ENCODE results near the gene LRRC8D. TPM values are rescaled to one million over a fixed set of nuclear protein-coding genes. Genes with fewer than 3 reads are reported as not detected.
"Not testable (repeated sequence)": the region's sequence is repeated elsewhere in the genome, so short reads cannot be mapped to it uniquely, and the experiment has no call there.

Gene LRRC8D
- total and polyA plus RNA-seq, 4 donors = 7.1 to 17.4 (median 14.4) TPM

DNA sequence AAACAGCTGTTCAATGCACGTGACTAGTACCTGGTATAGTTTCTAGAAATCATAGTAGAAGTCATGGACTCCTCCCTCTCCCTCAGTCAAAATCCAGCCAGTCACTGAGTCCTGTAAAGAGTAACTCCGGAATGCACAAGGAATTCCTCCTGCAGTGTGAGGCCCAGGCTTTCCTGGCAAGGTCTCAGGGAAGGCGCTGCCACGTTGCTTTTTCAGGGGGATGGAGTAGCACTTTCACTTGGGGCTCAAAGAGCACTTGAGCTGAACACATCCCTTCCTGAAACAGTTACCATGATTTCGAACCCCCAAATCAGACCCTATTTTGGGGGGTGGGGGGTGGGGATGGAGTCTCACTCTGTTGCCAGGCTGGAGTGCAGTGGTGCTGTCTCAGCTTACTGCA is 26.4 kb upstream of the LRRC8D start:
- Histone ChIP-seq H3K27me3 (ENCODE audit: control insufficient read depth in 4 of 4, insufficient read depth in 4 of 4, low read length in 3 of 4) (no peaks in the 10 kb centered on the region), H3K27ac (ENCODE audit: low read depth in 1 of 2, low read length in 2 of 2) (no peak overlapping the region), H3K36me3 (ENCODE audit: control insufficient read depth in 4 of 4, insufficient read depth in 3 of 4, low read depth in 1 of 4, low read length in 3 of 4) (no peaks in the 10 kb centered on the region), H3K4me3 (ENCODE audit: low read depth in 1 of 3, low read length in 3 of 3) (no peak overlapping the region), H3K9ac (ENCODE audit: low read depth in 1 of 2, low read length in 2 of 2) (no peak overlapping the region), H3K4me1 (ENCODE audit: control insufficient read depth in 4 of 4, insufficient read depth in 4 of 4, low read length in 3 of 4) (peaks cover 0 to 9% (median 6%) of the 10 kb centered on the region in 4 donors), H3K9me3 (ENCODE audit: control insufficient read depth in 4 of 4, low read length in 3 of 4) (no peaks in the 10 kb centered on the region)
- TF ChIP-seq SP1 (IDR thresholded peaks at IDR 0.05) (no peak), RAD21 (IDR thresholded peaks at IDR 0.05) (no peak), HNF4G (IDR thresholded peaks at IDR 0.05) (no peak)
- TF ChIP-seq, protein P1, sequence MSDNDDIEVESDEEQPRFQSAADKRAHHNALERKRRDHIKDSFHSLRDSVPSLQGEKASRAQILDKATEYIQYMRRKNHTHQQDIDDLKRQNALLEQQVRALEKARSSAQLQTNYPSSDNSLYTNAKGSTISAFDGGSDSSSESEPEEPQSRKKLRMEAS (IDR thresholded peaks at IDR 0.05) = no peak
- DNase-seq (ENCODE audit: low spot score) = no peak
- WGBS = 75% methylated on average over 5 of the region's 5 CpGs

DNA sequence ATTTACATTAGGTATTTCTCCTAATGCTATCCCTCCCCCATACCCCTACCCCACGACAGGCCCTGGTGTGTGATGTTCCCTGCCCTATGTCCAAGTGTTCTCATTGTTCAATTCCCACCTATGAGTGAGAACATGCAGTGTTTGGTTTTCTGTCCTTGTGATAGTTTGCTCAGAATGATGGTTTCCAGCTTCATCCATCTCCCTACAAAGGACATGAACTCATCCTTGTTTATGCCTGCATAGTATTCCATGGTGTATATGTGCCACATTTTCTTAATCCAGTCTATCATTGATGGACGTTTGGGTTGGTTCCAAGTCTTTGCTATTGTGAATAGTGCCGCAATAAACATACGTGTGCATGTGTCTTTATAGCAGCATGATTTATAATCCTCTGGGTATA is 25.3 kb upstream of the LRRC8D start:
- H3K27ac ChIP-seq (ENCODE audit: low read depth in 1 of 2, low read length in 2 of 2); H3K27me3 ChIP-seq (ENCODE audit: control insufficient read depth in 4 of 4, insufficient read depth in 4 of 4, low read length in 3 of 4); H3K36me3 ChIP-seq (ENCODE audit: control insufficient read depth in 4 of 4, insufficient read depth in 3 of 4, low read depth in 1 of 4, low read length in 3 of 4); DNase-seq (ENCODE audit: low spot score); H3K9ac ChIP-seq (ENCODE audit: low read depth in 1 of 2, low read length in 2 of 2); H3K9me3 ChIP-seq (ENCODE audit: control insufficient read depth in 4 of 4, low read length in 3 of 4); H3K4me3 ChIP-seq (ENCODE audit: low read depth in 1 of 3, low read length in 3 of 3): not testable (repeated sequence)
- 89% methylated on average over 4 of the region's 4 CpGs for WGBS
- H3K4me1 ChIP-seq (ENCODE audit: control insufficient read depth in 4 of 4, insufficient read depth in 4 of 4, low read length in 3 of 4) = peaks cover 0 to 18% (median 6%) of the 10 kb centered on the region in 4 donors

DNA sequence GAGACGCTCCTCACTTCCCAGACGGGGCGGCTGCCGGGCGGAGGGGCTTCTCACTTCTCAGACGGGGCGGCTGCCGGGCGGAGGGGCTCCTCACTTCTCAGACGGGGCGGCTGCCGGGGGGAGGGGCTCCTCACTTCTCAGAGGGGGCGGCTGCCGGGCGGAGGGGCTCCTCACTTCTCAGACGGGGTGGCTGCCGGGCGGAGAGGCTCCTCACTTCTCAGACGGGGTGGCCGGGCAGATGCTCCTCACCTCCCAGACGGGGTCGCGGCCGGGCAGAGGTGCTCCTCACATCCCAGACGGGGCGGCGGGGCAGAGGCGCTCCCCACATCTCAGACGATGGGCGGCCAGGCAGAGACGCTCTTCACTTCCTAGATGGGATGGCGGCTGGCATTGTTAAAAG is 23.0 kb upstream of the LRRC8D start:
- WGBS = 95% methylated on average over 31 of the region's 32 CpGs

DNA sequence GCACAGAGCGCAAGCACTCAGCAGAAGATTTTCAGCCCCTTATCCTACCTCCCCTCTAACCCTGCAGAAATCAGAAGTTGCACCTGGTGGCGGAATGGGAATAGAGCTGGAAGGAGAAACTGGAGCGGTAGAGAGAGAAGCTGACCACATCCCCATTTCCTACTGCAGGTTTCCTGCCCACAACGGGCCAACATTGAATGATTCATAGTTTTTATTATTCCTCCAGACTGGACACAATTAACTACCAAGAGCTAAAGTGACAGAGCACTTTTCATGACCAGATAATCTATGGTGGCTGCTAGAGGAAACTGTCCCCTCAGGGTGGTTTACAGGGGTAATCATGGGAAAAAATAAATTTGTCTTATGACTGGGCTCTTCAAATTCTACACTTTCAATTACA is 21.3 kb upstream of the LRRC8D start:
- TF ChIP-seq, protein P1 (IDR thresholded peaks at IDR 0.05) = no peak
- TF ChIP-seq RAD21 (IDR thresholded peaks at IDR 0.05) (no peak), EGR1 (IDR thresholded peaks at IDR 0.05; ENCODE audit: low read depth in 2 of 2) (no peak), FOXA2 (IDR thresholded peaks at IDR 0.05) (no peak), TAF1 (conservative IDR thresholded peaks at IDR 0.05) (no peak), RXRA (IDR thresholded peaks at IDR 0.05) (no peak)
- TF ChIP-seq, protein P2, sequence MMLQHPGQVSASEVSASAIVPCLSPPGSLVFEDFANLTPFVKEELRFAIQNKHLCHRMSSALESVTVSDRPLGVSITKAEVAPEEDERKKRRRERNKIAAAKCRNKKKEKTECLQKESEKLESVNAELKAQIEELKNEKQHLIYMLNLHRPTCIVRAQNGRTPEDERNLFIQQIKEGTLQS (IDR thresholded peaks at IDR 0.05) = no peak
- TF ChIP-seq, protein P3, sequence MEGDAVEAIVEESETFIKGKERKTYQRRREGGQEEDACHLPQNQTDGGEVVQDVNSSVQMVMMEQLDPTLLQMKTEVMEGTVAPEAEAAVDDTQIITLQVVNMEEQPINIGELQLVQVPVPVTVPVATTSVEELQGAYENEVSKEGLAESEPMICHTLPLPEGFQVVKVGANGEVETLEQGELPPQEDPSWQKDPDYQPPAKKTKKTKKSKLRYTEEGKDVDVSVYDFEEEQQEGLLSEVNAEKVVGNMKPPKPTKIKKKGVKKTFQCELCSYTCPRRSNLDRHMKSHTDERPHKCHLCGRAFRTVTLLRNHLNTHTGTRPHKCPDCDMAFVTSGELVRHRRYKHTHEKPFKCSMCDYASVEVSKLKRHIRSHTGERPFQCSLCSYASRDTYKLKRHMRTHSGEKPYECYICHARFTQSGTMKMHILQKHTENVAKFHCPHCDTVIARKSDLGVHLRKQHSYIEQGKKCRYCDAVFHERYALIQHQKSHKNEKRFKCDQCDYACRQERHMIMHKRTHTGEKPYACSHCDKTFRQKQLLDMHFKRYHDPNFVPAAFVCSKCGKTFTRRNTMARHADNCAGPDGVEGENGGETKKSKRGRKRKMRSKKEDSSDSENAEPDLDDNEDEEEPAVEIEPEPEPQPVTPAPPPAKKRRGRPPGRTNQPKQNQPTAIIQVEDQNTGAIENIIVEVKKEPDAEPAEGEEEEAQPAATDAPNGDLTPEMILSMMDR (IDR thresholded peaks at IDR 0.05; ENCODE audit: low read depth, low read length, missing input control) = no peak
- H3K9me3 ChIP-seq (ENCODE audit: control insufficient read depth in 4 of 4, low read length in 3 of 4) = no peaks in the 10 kb centered on the region
- H3K4me1 ChIP-seq (ENCODE audit: control insufficient read depth in 4 of 4, insufficient read depth in 4 of 4, low read length in 3 of 4) = peaks cover 0 to 18% (median 6%) of the 10 kb centered on the region in 4 donors
- 87% methylated on average over 4 of the region's 4 CpGs for WGBS
- no peak for DNase-seq (ENCODE audit: low spot score)
- H3K27ac ChIP-seq (ENCODE audit: low read depth in 1 of 2, low read length in 2 of 2) = no peak overlapping the region
- no peak overlapping the region for H3K9ac ChIP-seq (ENCODE audit: low read depth in 1 of 2, low read length in 2 of 2)
- no peaks in the 10 kb centered on the region for H3K36me3 ChIP-seq (ENCODE audit: control insufficient read depth in 4 of 4, insufficient read depth in 3 of 4, low read depth in 1 of 4, low read length in 3 of 4)
- no peak overlapping the region for H3K4me3 ChIP-seq (ENCODE audit: low read depth in 1 of 3, low read length in 3 of 3)
- H3K27me3 ChIP-seq (ENCODE audit: control insufficient read depth in 4 of 4, insufficient read depth in 4 of 4, low read length in 3 of 4) = no peaks in the 10 kb centered on the region

More for the DNA sequence above, 23.0 kb upstream of the LRRC8D start:
- H3K4me1 ChIP-seq (ENCODE audit: control insufficient read depth in 4 of 4, insufficient read depth in 4 of 4, low read length in 3 of 4) = peaks cover 0 to 18% (median 6%) of the 10 kb centered on the region in 4 donors
- DNase-seq (ENCODE audit: low spot score); H3K36me3 ChIP-seq (ENCODE audit: control insufficient read depth in 4 of 4, insufficient read depth in 3 of 4, low read depth in 1 of 4, low read length in 3 of 4); H3K27me3 ChIP-seq (ENCODE audit: control insufficient read depth in 4 of 4, insufficient read depth in 4 of 4, low read length in 3 of 4); H3K27ac ChIP-seq (ENCODE audit: low read depth in 1 of 2, low read length in 2 of 2); H3K9me3 ChIP-seq (ENCODE audit: control insufficient read depth in 4 of 4, low read length in 3 of 4); H3K9ac ChIP-seq (ENCODE audit: low read depth in 1 of 2, low read length in 2 of 2); H3K4me3 ChIP-seq (ENCODE audit: low read depth in 1 of 3, low read length in 3 of 3): not testable (repeated sequence)

All from liver (tissue), 9 donors.